HG02840 (cell line): ENCODE measurements around the gene AHCTF1.

Experiments
- ATAC-seq: cut with Tn5 transposase; IDR thresholded peaks from one replicate; pipeline ENCODE4 v1.9.1; 2021; ENCODE audit warnings: mild to moderate bottlenecking, moderate library complexity, moderate number of reproducible peaks; ENCODE audit not compliant: unreplicated experiment, low FRiP score

The AHCTF1 gene

GRCh38 chr1:246803373-246803772, 128.4 kb downstream of the AHCTF1 start:
- ATAC-seq, result no peak

- ATAC-seq, result no peak
Measured at GRCh38 chr1:246801241-246802020, 130.3 kb downstream of the AHCTF1 start.

- no peak for ATAC-seq
Measured at GRCh38 chr1:246800756-246801155, 131.0 kb downstream of the AHCTF1 start.

- ATAC-seq, result no peak
Measured at GRCh38 chr1:246800356-246800755, 131.4 kb downstream of the AHCTF1 start.

- no peak for ATAC-seq
Measured at GRCh38 chr1:246798606-246799496, 132.9 kb downstream of the AHCTF1 start.

GRCh38 chr1:246798107-246798506, 133.6 kb downstream of the AHCTF1 start:
- ATAC-seq, result no peak

- no peak for ATAC-seq
Measured at GRCh38 chr1:246797597-246797996, 134.2 kb downstream of the AHCTF1 start.

- ATAC-seq, result no peak
Measured at GRCh38 chr1:246797157-246797556, 134.6 kb downstream of the AHCTF1 start.

GRCh38 chr1:246795906-246796694, 135.6 kb downstream of the AHCTF1 start:
- no peak for ATAC-seq

- ATAC-seq, result no peak
Measured at GRCh38 chr1:246794828-246795671, 136.7 kb downstream of the AHCTF1 start.

- ATAC-seq, result no peak
Measured at GRCh38 chr1:246794048-246794827, 137.5 kb downstream of the AHCTF1 start.

GRCh38 chr1:246793356-246793896, 138.3 kb downstream of the AHCTF1 start:
- ATAC-seq, result no peak

GRCh38 chr1:246792603-246793002, 139.1 kb downstream of the AHCTF1 start:
- no peak for ATAC-seq

- no peak for ATAC-seq
Measured at GRCh38 chr1:246791303-246791918, 140.3 kb downstream of the AHCTF1 start.

GRCh38 chr1:246790833-246791232, 140.9 kb downstream of the AHCTF1 start:
- ATAC-seq, result no peak

- ATAC-seq, result no peak
Measured at GRCh38 chr1:246790364-246790763, 141.4 kb downstream of the AHCTF1 start.

- no peak for ATAC-seq
Measured at GRCh38 chr1:246789454-246790339, 142.1 kb downstream of the AHCTF1 start.
